GM18519 (cell line): Measurements from ENCODE around the gene DONSON.

ENCODE experiments used
- ATAC-seq: cut with Tn5 transposase; IDR thresholded peaks from one replicate; pipeline ENCODE4 v1.9.1; 2021; ENCODE audit warnings: mild to moderate bottlenecking, moderate library complexity; ENCODE audit not compliant: unreplicated experiment, low FRiP score

The DONSON gene

GRCh38 chr21:33541756-33542639, 46.5 kb downstream of the DONSON start, which contains the start of gene GART:
Gene GART, minus strand, starts transcription at chr21:33542117. Its CDS starts 2,802 bp downstream, at chr21:33539315.
- peak; percentile 38 for ATAC-seq

- no peak for ATAC-seq
Observed at GRCh38 chr21:33541105-33541711, 47.3 kb downstream of the DONSON start.

GRCh38 chr21:33540711-33541104, 47.8 kb downstream of the DONSON start:
- ATAC-seq = no peak

GRCh38 chr21:33539616-33540015, 48.9 kb downstream of the DONSON start:
- ATAC-seq = no peak

GRCh38 chr21:33537212-33537611, 51.3 kb downstream of the DONSON start:
- ATAC-seq = no peak

- ATAC-seq = no peak
Observed at GRCh38 chr21:33531007-33531406, 57.5 kb downstream of the DONSON start.
